Esophagus muscularis mucosa (tissue), 3 donors: ENCODE results near the gene PEPD.

Experiments used
- POLR2A ChIP-seq: fragments of 450-650 bp; IDR thresholded peaks from one replicate; pipeline ENCODE4 v1.6.1; 2017; ENCODE audit warnings: antibody characterized with exemption, moderate library complexity, mild to moderate bottlenecking, low read depth
- POLR2AphosphoS5 ChIP-seq, 2 donors: sonication (generic); formaldehyde crosslinking; IDR thresholded peaks; one replicate each; pipeline ENCODE4 v1.6.1; 2017; ENCODE audit warnings: antibody characterized with exemption in 2 of 2
- TF ChIP-seq, protein P1 (sequence below), 3 experiments: fragments of 200-600 bp in 2 of 3; fragments of 450-650 bp in 1 of 3; sonication (generic) in 2 of 3; IDR thresholded peaks; one replicate each; pipeline ENCODE4 v1.5.1; 2017 to 2019; ENCODE audit warnings: antibody characterized with exemption in 3 of 3, mild to moderate bottlenecking in 2 of 3, moderate library complexity in 1 of 3

DNA sequence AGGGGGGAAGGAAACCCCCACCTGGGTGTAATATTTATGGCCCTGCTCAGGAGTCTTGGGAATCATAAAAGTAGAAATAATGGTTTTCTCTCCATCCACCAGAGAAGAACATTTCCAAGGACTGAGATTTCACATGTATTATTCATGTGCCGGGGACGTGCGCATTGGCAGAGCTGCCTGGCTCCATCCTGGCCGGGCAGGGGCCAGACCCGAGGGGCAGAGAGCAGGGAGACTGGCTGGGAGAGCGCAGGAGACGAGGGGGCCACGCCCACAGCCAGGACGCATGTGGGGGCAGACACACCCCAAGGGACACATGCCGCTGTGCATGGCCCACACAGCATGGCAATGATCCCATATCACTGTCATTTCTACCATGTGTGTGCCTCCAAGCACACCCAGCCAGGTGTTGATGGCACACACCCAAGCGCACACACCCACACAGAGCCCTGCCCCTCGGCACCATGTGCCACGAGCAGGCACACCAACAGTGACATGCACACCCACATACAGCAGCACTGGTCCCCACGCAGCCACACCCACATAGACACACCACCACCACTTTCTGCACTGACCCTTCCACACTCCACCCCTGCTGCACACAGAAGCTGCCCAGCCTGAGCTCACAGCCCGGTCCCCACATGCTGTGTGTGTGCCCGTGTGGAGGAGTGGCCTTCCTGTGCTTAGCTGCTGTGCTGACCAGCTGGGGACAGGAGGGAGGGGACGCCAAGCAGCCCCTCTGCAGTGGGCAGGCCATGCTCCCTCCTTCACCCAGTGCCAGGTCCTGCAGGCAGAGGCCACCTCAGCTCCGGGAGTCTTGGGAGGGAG is 108.8 kb downstream of the PEPD start:
- TF ChIP-seq, protein P1, sequence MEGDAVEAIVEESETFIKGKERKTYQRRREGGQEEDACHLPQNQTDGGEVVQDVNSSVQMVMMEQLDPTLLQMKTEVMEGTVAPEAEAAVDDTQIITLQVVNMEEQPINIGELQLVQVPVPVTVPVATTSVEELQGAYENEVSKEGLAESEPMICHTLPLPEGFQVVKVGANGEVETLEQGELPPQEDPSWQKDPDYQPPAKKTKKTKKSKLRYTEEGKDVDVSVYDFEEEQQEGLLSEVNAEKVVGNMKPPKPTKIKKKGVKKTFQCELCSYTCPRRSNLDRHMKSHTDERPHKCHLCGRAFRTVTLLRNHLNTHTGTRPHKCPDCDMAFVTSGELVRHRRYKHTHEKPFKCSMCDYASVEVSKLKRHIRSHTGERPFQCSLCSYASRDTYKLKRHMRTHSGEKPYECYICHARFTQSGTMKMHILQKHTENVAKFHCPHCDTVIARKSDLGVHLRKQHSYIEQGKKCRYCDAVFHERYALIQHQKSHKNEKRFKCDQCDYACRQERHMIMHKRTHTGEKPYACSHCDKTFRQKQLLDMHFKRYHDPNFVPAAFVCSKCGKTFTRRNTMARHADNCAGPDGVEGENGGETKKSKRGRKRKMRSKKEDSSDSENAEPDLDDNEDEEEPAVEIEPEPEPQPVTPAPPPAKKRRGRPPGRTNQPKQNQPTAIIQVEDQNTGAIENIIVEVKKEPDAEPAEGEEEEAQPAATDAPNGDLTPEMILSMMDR (IDR thresholded peaks at IDR 0.05) = no peak
- TF ChIP-seq POLR2A = no peak
- no peak for TF ChIP-seq POLR2AphosphoS5 (IDR thresholded peaks at IDR 0.05)
